ENCODE results near the gene RNF157.
A peak's percentile ranks its signal among the peaks of the same experiment; 100 is the strongest.
"Not testable (repeated sequence)": the region's sequence is repeated elsewhere in the genome, so short reads cannot be mapped to it uniquely, and the experiment has no call there.

Gene RNF157

GRCh38 chr17:76241204-76241538 lies 878 bp upstream of the RNF157 start:
- Histone ChIP-seq H3K4me3 (peak overlapping the region; percentile 31 to 58 (median 50)), H3K27ac (peak overlapping the region in 9 of 21 experiments; percentile 15 to 70 (median 51))

- Histone ChIP-seq H3K27ac (peak overlapping the region in 6 of 21 experiments; percentile 1 to 70 (median 34)), H3K4me3 (peak overlapping the region; percentile 21 to 56 (median 27))
Measured at GRCh38 chr17:76239538-76240274, 587 bp downstream of the RNF157 start.

GRCh38 chr17:76238847-76239537 lies 1.3 kb downstream of the RNF157 start:
- no peak overlapping the region for H3K4me3 ChIP-seq

GRCh38 chr17:76237859-76238313 lies 2.4 kb downstream of the RNF157 start:
- Histone ChIP-seq H3K4me3 (no peak overlapping the region), H3K27ac (no peak overlapping the region)

More at GRCh38 chr17:76238847-76239537, 1.3 kb downstream of the RNF157 start:
- peak overlapping the region in 1 of 21 experiments; percentile 43 for H3K27ac ChIP-seq

GRCh38 chr17:76236603-76237002 lies 3.7 kb downstream of the RNF157 start:
- Histone ChIP-seq H3K4me3 (no peak overlapping the region), H3K27ac (no peak overlapping the region)

DNA sequence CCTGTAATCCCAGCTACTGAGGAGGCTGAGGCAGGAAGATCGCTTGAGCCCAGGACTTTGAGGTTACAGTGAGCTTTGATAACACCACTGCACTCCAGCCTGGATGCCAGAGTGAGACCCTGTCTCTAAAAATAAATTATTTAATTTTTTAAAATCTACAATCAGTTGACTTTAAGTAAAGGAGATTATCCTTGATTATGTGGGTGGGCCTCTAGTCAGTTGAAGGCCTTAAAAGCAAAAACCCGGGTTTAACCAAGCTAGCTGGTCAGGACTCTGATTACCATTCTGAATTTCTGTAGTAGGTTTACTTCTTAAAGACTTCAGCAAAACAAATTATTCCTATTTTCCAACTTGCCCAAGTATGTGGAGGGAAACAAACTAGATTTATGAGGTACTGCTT lies 4.4 kb downstream of the RNF157 start:
- Histone ChIP-seq H3K27ac (no peak overlapping the region), H3K4me3 (no peak overlapping the region)

- H3K27ac ChIP-seq = no peak overlapping the region
Measured at GRCh38 chr17:76234354-76234679, 6.0 kb downstream of the RNF157 start.

DNA sequence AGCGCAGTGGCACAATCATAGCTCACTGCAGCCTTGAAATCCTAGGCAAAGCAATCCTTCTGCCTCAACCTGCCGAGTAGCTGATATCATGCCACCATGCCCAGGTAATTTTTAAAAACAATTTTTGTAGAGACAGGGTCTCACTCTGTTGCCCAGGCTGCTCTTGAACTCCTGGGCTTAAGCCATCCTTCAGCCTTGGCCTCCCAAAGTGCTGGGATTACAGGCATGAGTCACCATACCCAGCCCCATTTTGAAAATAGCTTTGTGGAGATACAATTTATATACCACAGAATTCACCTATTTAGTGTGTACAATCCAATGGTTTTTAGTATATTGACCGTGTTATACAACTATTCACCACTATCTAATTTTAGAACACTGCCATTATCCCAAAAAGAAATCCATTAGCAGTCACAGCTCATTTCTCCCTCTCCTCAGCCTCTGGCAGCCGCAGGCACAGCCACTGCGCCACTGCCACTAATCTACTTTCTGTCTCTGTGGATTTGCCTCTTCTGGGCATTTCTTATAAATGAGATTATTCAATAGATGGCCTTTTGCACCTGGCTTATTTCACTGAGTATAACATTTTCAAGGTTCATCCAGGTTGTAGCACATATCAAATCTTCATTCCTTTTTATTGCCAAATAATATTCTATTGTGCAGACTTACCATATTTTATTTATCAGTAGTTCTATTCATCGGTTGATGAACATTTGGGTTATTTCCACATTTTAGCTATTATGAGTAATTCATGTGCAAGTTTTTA lies 6.5 kb downstream of the RNF157 start:
- Histone ChIP-seq H3K4me3 (no peak overlapping the region), H3K27ac (no peak overlapping the region)

More at GRCh38 chr17:76234354-76234679, 6.0 kb downstream of the RNF157 start:
- H3K4me3 ChIP-seq = no peak overlapping the region

- no peak overlapping the region for H3K27ac ChIP-seq
- no peak overlapping the region for H3K4me3 ChIP-seq
Measured at GRCh38 chr17:76232342-76232741, 8.0 kb downstream of the RNF157 start.

- H3K27ac ChIP-seq, H3K4me3 ChIP-seq: not testable (repeated sequence)
Measured at GRCh38 chr17:76226749-76227148, 13.5 kb downstream of the RNF157 start.

- not testable (repeated sequence) for H3K27ac ChIP-seq, H3K4me3 ChIP-seq
Measured at GRCh38 chr17:76225373-76226086, 14.8 kb downstream of the RNF157 start.

GRCh38 chr17:76223802-76224201 lies 16.5 kb downstream of the RNF157 start:
- no peak overlapping the region for H3K27ac ChIP-seq

DNA sequence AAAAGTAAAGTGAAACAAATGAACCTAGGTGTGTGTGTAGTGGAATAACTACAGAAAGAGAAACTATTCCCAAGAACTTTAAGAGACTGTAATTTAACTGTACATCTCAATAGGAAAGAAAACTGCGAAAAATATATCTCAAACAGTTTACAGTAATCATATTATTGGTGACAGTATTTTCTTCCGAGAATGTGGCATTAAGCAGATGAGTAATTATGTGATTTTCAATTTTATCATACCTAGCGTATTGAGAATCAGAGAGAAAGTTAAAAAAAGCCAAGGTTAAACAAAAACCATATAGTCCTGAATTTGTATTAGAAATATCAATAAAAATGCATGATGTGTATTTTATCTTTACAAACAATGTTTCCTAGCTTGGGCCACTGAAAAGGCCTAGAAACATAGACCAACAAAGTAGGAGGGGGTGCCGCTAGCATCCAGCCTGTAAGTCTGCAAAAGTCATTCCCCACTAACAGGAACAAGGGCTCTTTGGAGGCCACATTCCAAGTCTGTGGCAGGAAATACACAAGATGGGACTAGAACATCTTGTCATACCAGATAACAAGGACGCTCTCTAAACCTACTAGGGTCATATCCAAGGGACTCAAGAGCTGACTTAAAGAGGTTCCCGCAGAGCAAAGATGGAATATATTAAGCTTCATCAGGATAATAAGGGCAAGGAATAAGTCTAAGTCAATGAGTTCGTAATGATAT lies 20.5 kb downstream of the RNF157 start:
- Histone ChIP-seq H3K27ac (no peak overlapping the region), H3K4me3 (no peak overlapping the region)

More at GRCh38 chr17:76223802-76224201, 16.5 kb downstream of the RNF157 start:
- H3K4me3 ChIP-seq = no peak overlapping the region

DNA sequence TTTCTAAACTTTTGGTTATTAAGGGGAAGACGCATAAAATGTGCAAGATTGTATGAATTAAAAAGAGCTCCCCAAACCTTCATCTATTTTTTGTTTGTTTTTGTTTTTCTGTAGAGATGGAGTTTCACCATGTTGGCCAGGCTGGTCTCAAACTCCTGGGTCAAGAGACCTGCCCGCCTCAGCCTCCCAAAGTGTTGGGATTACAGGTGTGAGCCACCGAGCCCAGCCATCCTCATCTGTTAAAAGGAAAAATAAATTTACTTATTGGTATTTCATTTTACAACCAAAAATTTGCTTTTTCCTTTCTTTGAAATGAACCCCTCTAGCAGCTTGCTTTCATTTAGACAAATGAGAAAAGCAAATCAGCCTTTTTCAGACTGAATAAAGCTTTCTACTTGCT lies 23.2 kb downstream of the RNF157 start:
- no peak overlapping the region for H3K27ac ChIP-seq
- H3K4me3 ChIP-seq = no peak overlapping the region

DNA sequence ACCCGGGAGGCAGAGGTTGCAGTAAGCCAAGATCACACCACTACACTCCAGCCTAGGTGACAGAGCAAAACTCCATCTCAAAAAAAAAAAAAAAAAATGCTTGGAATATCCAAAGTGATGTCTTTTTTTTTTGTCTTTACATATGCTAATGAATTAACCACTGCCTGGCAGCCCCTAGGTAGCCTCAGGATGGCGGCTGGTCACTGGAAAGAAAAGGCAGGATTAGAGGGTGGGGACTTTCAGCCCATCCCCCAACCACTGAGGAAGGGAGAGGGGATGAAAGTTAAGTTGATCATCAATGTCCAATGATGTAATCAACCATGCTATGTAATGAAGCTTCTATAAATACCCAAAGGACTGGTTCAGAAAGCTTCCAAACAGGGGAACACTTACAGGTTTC lies 26.8 kb downstream of the RNF157 start:
- no peak overlapping the region for H3K27ac ChIP-seq
- H3K4me3 ChIP-seq = no peak overlapping the region

DNA sequence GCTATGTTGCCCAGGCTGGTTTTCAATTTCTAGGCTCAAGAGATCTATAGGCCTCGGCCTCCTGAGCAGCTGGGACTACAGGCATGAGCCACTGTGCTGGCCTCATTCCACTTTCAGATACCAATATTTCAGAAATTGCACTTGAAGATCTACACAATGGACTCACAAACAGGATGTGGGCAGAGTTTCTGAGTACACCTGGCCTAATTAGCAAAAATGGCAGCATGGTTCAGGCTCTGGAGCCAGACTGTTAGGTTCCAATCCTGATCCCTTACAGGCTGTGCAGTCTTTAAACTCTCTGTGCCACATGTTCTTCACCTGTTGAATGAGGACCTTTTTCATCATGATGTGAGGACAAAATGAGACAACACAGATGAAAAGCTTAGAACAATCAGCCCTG lies 32.2 kb downstream of the RNF157 start:
- H3K4me3 ChIP-seq = no peak overlapping the region
- peak overlapping the region in 4 of 21 experiments; percentile 2 to 65 (median 20) for H3K27ac ChIP-seq

DNA sequence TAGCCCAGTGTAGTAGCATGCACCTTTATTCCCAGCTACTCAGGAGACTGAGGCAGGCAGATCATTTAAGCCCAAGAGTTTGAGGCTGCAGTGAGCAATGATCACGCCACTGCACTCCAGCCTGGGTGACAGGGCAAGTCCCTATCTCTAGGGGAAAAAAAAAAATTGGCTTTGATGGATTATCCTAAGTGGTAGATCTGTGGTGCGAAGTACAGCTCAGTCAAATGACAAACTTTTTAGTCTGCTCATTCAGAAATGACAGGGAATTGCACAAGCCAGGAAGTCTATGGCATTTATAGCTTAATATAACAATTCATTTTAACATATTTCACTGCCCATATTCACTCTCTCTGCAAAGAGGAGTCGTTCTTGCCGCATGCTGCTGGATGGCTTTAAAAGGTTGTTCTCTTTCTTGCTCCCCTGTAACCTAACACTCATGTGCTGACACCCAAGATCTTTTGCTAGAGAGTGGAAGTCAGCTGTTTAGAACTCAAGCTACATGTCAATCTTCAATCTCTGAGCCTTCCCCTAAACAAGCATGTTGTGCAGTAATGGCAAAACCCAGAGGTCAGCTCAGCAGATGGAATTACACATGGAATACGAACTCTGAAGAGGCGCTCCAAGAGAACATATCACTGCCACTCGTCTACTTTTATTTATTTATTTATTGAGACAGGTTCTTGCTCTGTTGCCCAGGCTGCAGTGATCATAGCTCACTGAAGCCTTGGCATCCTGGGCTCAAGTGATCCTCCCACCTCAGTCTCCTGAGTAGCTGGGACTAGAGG lies 32.8 kb downstream of the RNF157 start:
- H3K27ac ChIP-seq = peak overlapping the region in 3 of 21 experiments; percentile 15 to 65 (median 26)
- no peak overlapping the region for H3K4me3 ChIP-seq

DNA sequence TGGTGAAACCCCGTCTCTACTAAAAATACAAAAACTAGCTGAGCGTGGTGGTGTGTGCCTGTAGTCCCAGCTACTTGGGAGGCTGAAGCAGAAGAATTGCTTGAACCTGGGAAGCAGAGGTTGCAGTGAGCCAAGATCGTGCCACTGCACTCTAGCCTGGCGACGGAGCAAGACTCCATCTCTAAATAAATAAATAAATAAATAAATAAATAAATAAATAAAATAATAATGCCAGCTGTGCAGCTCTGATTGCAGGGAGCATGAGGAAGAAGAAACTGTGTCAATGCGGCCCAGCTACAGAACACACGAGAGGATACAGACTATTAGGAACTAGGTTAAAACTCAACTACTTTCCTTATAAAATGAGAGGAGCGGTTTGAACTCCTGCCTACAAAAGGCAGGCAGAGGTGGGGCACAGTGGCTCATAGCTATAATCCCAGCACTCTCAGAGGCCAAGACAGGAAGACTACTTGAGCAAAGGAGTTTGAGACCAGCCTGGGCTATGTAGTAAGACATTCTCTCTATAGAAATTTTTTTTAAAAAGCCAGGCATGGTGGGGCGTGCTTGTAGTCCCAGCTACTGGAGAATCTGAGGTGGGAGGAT lies 34.6 kb downstream of the RNF157 start:
- not testable (repeated sequence) for H3K27ac ChIP-seq, H3K4me3 ChIP-seq

Data from skin epidermis (tissue), 12 donors.